NCI-H1694 (cell line): ENCODE data around the gene NUDCD3.

Experiments
- DNase-seq: peaks from one replicate; lab custom pipeline; 2025; lab: John Stamatoyannopoulos, UW

The NUDCD3 gene

GRCh38 chr7:44490351-44491200 is at the start of gene NUDCD3:
TSS of gene NUDCD3 (minus strand) at chr7:44490658. CDS start at chr7:44490600, 58 bp downstream.
- peak; percentile 81 for DNase-seq

DNA sequence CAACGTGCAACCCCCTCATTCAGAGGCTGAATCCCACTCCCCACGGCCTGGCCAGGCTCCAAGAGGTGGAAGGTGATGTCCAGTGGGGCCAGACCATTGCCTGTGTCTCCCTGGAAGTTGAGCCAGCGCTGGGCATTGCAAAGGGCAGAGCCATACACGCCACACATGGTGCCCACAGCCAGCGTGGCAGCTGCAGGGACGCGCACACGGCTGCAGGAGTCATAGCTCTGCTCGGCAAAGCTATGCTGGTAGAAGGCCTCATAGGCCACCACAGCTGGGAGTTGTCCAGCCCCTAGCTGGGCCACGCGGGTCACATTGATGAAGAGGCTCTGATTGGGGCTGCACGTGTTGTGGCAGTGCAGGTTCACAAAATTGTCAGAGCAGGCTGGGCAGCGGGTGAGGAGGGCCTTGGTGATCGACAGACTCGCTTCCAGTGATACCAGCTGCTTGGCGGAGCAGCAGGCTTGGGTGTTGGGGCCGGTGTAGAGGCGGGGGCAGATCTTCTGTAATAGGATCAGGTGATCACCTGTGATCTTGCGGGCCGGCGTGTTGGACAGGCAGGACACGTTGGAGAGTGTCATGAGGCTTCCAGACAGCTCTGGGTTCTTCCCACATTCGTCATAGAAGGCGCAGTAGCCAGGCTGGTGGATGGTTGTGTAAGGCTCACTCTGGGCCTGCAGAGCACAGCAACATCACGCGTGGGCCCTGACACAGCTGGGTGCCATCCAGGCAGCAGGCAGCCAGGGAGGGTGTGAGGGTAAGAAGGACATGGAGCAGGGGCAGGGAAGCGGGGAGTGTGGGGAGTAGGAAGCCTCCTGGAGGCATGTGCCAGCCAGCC is 49.4 kb upstream of the NUDCD3 start:
- no peak for DNase-seq

- no peak for DNase-seq
These were observed 48.6 kb upstream of the NUDCD3 start for GRCh38 chr7:44538798-44539668.

- DNase-seq = no peak
These were observed 47.8 kb upstream of the NUDCD3 start for GRCh38 chr7:44538093-44538797.

- no peak for DNase-seq
These were observed 47.0 kb upstream of the NUDCD3 start for GRCh38 chr7:44537442-44537841.

DNA sequence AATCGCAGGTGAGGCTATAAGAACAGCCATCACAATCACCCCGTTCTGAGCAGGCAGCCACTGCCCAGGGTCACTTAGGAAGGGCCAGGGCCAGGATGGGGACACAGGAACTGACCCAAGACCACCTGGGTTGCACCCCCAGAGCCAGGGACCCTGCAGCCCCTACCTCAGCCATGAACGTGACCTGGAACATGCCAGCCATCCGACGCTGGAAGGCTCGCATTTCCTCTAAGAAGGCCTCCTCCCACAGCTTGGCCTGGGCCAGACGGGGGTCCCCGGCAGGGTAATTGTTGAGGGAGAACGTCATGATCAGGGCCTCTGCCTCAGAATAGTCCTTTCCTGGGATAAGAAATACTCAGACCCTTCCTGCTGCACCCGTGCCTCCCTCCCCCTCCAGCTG is 45.6 kb upstream of the NUDCD3 start:
- no peak for DNase-seq

- DNase-seq = no peak
These were observed 45.0 kb upstream of the NUDCD3 start for GRCh38 chr7:44535348-44536064.

DNA sequence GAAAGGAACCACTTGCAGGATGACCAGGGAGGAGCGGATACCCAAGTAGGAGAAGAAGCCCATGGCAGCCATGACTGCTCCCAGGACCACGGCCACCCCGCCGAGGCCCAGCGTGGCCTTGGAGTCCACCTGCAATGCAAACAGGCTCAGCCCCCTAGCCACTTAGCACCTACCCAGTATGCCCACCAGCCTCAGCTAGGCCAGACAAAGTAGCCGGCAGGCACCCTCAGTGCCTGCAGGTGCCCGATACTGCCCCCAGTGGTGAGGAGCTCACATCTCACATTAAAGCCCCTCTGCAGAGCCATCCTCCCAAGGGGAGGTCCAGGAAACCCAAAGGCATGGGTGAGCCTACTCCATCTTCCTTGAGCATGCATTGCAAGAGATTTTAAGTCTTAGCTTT is 44.0 kb upstream of the NUDCD3 start:
- peak; percentile 81 for DNase-seq

GRCh38 chr7:44534087-44534486 is 43.6 kb upstream of the NUDCD3 start:
- DNase-seq = peak; percentile 80

DNA sequence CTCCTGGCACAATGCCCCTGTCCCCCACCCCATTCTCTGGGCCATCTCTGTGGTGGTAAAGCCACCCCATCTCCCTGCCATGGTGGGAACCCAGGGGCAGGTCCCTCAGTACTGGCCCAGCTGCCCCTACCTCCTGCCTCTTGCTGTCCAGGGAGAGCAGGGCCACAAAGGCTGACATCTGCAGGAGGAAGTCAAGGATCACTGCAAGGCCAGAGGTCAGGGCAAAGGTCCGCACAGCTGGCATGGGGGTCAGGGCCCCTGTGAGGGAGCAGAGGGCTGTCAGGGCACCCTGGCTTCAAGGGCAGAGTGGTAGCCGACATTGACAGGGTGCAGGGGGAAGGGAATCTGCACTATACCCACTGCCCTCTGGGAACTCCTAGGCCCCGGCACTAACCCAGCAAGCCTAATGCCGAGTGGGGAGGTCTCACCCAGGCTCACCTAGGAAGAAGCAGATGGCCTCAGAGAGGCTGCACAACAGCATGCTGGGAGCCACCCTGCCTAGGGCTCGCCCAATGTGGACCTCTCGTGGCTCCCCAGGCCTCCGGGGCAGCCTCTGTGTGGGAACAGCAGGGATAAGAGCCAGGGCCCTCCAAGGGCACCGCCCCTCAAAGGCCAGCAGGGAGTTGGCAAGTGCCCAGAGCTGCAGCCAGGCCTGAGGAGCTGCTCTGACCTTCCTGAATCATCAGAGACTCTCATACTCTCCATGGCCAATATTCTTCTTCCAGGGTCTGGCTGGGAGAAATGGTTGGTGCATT is 43.0 kb upstream of the NUDCD3 start:
- peak; percentile 43 for DNase-seq

DNA sequence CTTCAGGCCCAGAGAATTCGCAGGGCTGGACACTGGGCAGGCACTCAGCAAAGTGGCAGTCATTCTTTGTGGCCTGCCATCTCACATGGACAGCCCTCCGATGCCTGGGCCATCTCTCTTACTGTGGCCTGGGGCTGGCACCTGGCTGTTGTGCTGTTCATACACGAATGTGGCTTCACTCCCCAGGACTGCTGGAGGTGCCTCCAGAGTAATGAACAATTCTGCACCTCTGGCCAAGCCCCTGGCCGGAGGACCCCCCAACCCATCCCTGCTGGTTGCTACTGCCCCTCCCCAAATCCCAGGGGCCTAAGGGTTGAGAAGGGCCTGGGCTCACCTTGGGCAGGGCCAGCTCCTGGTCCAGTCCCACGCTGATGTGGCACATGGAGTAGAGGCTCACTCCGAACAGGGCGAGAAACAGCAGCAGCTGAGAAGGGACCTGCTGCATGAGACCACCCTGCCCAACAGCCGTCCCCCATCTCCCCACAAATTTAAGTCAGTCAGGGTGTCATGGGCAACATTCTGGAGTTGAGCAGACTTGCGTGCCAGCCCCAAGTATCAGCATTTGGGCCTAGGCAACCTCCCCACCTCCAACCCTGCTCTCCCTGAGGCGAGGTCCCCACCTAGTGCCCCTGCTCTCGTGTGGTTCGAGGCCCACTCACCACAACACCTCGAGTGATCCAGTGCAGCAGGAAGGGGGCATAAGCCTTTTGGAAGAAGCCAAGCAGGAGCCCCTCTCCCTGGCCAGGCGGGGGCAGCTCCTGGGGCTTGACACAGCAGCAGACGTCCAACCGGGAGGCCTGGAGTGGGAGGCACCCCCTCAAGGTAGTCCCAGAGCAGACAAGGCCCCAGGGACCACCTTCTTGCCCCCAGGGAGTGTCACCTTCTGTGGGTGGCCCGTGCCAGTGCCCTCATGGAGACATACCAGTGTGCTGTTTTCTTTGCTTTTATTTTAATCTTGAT is 41.2 kb upstream of the NUDCD3 start:
- no peak for DNase-seq

- DNase-seq = no peak
These were observed 40.5 kb upstream of the NUDCD3 start for GRCh38 chr7:44530990-44531389.

DNA sequence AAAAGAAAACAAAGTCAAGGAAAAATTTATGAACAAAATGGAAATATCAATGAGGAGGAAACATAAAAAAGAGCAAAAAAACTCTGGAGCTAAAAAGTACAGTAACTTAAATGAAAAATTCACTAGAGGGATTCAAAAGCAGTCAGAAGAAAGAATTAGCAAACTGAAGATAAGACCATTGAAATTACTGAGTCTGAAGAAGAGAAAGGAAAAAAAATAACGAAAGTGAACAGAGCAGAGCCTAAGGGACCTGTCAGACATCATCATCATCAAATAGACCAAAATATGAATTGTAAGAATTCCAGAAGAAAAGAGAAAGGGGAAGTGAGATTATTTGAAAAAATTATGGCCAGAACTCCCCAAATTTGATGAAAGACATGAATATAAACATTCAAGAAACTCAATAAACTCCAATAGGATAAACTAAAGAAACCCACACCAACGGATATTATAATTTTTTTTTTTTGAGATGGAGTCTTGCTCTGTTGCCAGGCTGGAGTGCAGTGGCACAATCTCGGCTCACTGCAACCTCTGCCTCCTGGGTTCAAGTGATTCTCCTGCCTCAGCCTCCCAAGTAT is 34.4 kb upstream of the NUDCD3 start:
- DNase-seq = no peak

DNA sequence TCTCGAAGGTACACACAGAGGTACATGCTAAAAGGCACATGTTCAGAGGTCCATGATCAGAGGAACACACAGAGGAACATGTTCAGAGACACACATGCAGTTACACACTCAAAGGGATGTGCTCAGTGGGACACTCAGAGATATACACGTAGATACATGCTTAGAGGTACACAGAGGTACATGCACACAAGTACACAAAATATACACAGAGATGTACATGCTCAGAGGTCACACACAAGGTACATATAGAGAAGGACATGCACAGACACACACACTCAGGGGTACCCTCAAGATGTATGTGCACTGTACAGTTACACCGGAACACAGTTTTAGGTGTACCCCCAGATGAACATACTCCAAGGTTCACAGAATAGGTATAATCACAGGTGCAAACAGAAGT is 31.9 kb upstream of the NUDCD3 start:
- no peak for DNase-seq

DNA sequence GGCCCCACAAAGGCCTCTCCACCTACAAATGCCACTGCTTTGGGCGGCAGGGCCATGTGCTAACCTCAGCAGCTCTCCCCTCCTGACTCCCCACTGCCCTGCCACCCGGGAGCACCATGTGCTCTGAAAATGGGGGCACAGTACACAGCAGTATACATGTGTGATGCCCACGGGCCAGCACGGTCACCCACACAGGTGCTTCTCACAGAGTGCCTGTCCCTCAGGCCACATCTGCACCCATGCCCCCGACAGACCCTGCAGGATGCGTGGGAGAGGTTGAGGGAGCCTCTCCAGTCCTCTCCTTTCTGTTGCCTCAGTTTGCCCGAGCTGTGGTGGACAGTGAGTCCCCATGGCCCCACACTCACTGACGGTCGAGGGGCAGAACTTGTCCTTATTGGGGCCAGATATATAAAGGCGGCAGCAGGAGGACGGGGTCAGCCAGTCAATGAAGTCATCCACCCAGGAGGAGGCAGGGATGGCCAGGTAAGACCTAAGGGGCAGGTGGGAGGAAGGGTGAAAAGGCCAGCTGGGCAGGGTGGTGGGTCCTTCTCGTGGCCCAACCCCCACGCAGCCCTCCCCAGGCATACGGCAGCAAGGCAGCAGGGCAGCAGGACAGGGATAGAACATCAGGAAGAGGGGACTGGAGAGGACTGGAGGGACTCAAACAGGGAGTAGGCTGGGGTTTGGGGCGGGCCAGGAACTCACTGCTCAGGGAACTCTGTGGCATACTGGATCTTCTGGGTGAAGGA is 31.1 kb upstream of the NUDCD3 start:
- no peak for DNase-seq

DNA sequence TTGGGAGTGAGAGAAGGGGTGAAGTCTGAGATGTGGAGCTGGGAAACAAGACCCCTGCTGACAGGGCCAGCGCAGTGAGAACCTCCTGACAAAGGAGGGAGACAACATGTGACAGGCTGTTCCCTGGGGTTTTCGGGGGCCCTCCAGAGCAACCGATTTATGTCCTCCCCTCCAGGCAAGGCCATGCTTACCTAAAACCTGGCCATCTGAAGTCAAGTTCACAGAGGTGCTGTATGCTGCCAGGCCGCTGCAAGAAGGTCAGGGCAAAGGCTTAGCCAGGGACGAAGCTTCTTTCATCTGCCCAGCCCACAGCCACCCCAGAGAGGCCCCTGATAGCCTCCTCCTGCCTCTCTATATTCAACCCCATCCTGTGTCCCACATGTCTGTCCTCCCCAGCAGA is 30.1 kb upstream of the NUDCD3 start:
- DNase-seq = no peak

- DNase-seq = peak; percentile 18
These were observed 29.1 kb upstream of the NUDCD3 start for GRCh38 chr7:44519546-44519945.

GRCh38 chr7:44518761-44519160 is 28.3 kb upstream of the NUDCD3 start:
- no peak for DNase-seq
